ENCODE data around the gene AMBRA1.

Gene AMBRA1

GRCh38 chr11:46362156-46363030 lies 231.4 kb downstream of the AMBRA1 start:
- no peak for DNase-seq

- peak; percentile 36 for DNase-seq
Measured at GRCh38 chr11:46361283-46362155, 232.3 kb downstream of the AMBRA1 start.

- DNase-seq: no peak
Measured at GRCh38 chr11:46360878-46361277, 232.9 kb downstream of the AMBRA1 start.

- DNase-seq: no peak
Measured at GRCh38 chr11:46359953-46360352, 233.9 kb downstream of the AMBRA1 start.

GRCh38 chr11:46357483-46357936 lies 236.3 kb downstream of the AMBRA1 start:
- no peak for DNase-seq

DNA sequence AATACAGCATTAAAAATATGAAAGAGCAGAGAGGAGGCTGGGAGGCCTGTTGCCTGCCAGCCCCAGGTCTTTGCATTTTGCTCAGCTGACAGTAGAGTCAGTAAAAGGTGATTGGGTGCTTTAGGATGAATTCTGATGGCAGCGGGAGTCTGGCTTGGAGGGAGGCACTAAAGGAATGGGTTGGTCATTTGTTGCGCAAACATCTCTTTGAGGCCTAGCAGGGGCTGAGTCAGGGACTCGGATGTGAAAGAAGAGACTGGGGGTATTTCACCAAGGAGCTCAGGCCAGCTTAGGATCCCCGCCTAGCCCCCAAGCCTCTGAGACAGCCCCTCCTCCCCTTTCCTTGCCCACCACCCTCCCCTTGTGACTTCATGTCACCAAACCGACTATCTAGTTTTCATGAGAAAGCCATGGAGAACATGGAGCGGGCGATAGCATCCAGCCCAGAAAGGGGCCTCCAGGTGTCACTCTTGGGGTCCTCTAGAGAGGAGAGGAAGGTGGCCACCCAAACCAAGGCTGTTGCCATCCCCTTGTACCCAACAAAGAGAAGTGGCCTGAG lies 236.8 kb downstream of the AMBRA1 start:
- no peak for DNase-seq

- peak; percentile 75 for DNase-seq
Measured at GRCh38 chr11:46353698-46354097, 240.1 kb downstream of the AMBRA1 start.

DNA sequence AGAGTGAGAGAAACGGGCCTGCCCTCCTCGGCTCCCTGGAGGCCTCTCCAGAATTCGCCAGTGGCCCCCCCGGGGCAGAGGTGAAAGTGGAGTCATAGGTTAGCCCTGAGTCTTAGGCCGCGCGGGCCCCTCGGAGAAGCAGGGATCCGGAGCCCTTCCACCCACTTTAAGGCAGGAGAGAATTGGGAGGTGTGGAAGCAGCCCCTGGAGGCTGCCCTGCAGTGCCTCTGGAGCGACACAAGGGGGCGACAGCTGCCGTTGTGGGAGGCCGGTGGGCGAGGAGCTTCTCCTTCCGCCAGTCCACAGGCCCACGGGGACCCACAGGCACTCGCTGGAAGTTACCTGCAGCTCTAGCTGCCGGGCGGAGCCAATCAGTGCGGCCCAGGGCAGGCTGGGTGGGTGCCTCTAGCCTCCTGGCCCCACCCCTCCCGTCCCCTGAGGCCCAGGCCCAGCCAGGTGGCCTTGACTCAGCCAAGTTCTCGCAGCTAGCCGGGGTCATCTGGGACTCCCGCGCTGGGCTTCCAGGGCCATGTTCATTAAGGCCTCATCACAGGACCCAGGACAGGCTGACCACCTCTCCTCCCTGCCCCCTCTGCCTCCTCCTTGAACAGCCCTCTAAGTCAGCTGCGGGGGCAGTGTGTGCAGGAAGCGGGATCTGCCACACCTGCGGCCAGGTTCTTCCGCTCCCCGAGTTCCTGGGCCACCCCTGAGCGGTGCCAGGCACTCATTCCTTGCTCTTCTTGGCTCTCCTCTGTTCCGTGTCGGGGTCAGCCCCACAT lies 241.6 kb downstream of the AMBRA1 start:
- DNase-seq: peak; percentile 68

DNA sequence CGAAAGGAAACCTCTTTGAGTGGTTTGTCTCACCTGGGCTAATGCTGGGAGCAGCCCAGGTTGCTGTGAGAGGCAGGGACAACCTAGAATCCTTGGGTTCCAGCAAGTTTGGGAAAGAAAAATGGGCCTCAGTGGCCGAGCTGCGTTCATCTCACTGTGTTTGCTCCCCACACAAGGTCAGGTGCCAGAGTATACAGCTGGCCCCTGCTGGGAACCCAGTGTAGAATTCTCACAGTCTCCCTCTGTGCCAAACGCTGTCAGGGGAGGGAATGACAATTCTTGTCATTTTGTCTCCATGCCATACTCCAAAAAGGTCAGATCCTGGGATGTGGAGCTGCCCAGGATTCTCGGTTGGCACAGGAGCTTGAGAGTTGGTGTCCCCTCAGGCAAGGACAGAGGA lies 242.2 kb downstream of the AMBRA1 start:
- DNase-seq: no peak

DNA sequence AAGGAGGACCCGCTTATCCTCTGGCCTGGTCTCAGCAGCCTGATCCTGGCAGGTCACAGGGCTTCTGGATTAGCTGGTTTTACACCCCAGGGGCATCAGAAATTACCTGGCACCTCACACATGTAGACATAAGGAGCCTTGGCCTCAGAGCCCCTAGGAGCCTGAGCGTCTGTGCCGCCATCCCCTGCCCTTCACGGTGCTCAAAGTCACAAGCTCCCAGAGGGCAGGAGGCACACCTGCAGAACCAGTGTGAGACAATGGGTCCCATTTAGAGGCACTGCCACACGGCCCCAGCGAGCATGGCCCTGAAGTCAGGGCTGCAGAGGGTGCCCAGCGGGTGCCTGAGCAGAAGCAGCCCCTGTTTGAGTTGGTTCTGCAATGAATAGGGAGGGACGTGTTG lies 242.7 kb downstream of the AMBRA1 start:
- no peak for DNase-seq

DNA sequence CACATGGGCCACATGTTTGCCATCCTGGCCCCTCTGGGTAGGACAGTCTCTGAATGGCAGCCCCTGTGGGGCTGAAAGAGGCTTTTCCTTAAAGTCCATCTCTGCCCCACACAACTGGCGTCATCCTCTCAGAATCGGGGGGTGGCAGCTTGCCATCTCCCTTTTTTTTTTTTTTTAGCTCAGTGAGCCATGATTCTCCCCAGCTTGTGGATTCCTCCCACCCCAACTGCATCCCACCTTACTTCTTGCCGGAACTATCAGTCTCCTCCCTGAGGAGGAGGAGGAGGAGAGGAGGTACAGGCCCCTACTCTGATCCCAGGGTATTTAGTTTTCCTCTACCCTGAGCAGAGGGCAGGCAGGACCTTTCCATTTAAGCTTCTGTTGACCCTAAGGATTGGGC lies 243.1 kb downstream of the AMBRA1 start:
- no peak for DNase-seq

GRCh38 chr11:46348566-46349401 lies 245.0 kb downstream of the AMBRA1 start:
- DNase-seq: peak; percentile 25

- no peak for DNase-seq
Measured at GRCh38 chr11:46347637-46348311, 246.0 kb downstream of the AMBRA1 start.

DNA sequence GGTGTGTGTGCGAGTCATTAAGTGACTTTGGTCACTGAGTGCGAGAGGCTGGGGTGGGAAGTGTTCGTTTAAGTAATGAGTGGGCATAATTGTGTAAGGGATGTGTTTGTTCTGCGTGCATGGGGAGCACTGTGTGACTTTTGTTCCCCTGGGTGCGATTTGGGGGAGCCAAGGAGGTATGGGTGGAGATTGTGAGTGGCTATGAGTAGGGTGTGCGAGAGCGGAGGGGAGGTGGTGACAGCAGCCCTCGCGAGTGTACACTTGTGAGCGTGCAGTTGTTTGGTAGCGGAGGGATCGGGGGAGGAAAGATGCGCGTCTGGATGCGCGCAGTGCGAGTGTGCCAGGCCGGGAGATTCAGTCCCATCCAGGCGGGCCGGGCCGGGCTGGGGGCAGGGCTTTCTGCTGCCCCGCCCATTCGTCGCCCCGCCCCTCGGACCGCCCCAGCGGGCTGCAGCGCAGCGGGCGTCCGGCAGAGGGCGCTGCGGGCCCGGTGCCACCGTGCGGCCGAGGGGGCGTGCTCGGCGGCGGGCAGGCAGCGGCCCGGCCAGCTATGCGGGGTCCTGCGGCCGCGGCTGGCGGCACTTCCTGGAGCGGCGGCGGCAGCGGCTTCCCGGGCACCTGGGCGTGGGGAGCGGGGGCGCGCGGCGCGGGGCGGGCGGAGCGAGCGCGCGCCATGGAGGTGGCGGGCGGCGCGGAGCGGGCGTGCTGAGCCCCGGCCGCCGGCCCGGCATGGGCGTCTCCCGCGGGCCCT lies 246.8 kb downstream of the AMBRA1 start, which contains the start of gene DGKZ:
Gene DGKZ, plus strand, starts transcription at position 578 of the 751 bp plus-strand sequence. CDS start 197 bp downstream, outside the sequence.
- DNase-seq: peak; percentile 81

Measured in activated T-cell treated with anti-CD3 and anti-CD28 coated beads for 4 hours (primary cell).